GM12873 (cell line): Measurements from ENCODE around the gene NUDCD3.

Experiments used
- TF ChIP-seq, protein P1 (sequence below): IDR thresholded peaks from 2 replicates; pipeline ENCODE4 v1.5.1; 2012; ENCODE audit warnings: low read depth, mild to moderate bottlenecking, moderate library complexity, low read length, control low read depth; ENCODE audit not compliant: insufficient read depth; ENCODE audit errors: missing control alignments

Gene NUDCD3

GRCh38 chr7:44486001-44486400, 4.5 kb downstream of the NUDCD3 start:
- TF ChIP-seq, protein P1, sequence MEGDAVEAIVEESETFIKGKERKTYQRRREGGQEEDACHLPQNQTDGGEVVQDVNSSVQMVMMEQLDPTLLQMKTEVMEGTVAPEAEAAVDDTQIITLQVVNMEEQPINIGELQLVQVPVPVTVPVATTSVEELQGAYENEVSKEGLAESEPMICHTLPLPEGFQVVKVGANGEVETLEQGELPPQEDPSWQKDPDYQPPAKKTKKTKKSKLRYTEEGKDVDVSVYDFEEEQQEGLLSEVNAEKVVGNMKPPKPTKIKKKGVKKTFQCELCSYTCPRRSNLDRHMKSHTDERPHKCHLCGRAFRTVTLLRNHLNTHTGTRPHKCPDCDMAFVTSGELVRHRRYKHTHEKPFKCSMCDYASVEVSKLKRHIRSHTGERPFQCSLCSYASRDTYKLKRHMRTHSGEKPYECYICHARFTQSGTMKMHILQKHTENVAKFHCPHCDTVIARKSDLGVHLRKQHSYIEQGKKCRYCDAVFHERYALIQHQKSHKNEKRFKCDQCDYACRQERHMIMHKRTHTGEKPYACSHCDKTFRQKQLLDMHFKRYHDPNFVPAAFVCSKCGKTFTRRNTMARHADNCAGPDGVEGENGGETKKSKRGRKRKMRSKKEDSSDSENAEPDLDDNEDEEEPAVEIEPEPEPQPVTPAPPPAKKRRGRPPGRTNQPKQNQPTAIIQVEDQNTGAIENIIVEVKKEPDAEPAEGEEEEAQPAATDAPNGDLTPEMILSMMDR: no peak

DNA sequence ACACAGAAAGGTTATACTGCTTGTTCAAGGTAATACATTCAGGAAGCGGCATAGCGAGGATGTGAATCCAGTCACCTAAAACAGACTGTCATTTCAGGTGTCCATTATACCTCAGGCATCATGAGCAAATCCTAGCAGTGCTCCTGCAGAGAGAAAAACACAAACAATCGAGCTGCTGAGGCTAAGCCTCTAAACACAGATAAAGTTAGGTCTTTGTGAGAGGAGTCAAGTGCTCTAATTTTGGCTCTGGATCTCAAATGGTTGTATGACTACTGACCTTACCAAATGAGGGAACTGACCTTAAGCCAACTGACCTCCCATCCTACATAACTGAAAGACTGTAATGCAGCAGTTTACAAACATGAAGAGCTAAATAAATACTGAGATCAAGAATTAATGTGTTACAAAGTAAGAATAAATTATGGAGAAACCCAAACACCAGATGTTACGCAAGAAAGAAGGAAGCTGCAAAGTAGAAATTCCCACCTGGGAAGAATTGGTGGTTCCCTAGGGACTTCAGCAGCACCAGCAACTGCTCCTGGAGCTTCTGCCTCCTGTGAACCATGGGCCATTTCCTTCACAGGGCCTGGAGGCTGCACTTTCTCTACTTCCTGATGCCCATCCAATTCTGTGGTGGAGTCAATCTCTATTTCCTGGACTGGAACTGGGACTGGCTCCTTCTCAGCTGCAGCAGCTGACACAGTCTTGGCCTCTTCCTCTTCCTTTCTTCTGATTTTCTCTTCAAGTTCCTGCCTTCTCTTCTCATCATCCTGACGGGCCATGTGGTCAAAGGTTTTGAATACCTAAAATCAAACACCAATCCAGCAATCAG, 5.8 kb downstream of the NUDCD3 start:
- TF ChIP-seq, protein P1: no peak

DNA sequence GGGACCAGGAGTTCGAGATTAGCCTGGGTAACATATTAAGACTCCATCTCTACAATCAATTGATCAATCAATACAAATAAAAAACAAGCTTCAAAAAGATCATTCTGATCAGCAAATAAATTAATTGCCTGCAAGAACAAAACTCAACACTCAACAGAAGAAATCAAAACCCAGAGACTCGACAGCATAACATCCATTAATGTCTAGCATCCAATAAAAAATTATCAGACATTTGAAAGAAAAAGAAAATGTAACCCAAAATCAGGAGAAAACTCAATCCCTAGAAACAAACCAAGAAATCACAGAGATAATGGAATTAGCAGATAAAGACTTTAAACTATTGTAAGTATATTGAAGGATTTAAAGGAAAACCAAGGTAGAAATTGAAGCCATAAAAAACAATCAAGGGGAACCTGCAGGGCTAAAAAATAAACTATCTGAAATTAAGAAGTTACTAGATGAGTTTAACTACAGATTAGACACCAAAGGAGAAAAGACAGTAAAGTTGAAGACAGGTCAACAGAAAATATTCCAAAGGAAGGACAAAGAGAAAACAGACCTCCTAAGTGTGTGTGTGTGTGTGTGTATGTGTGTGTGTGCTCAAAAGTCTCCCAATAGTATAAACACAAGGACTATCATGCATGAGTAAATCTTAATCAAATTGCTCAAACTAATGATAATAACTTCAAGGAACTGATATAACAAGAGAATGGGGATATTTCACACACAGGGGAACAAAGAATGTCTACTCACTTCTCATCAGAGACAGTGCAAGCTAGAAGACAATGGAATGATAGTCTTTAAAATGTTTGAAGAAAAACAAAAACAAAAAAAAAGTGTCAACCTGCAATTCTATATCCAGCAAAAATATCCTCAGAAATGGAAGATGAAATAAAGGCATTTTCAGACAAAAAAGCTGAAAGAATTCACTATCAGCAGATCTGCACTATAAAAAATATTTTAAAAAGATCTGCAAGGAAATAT, 7.7 kb downstream of the NUDCD3 start:
- TF ChIP-seq, protein P1: no peak

DNA sequence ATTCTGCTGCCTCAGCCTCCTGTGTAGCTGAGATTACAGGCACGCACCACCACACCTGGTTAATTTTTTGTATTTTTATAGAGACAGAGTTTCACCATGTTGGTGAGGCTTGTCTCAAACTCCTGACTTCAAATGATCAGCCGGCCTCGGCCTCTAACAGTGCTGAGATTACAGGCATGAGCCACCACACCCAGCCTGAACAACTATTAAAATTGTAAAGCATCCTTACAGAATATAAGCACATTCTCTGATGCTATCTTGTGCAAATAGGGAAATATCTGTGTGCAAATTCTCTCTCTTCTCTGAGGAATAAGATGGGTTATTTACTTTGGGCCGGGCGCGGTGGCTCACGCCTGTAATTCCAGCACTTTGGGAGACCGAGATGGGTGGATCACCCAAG, 12.5 kb downstream of the NUDCD3 start:
- TF ChIP-seq, protein P1: no peak

GRCh38 chr7:44477063-44477830, 13.2 kb downstream of the NUDCD3 start:
- TF ChIP-seq, protein P1: peak; percentile 99

DNA sequence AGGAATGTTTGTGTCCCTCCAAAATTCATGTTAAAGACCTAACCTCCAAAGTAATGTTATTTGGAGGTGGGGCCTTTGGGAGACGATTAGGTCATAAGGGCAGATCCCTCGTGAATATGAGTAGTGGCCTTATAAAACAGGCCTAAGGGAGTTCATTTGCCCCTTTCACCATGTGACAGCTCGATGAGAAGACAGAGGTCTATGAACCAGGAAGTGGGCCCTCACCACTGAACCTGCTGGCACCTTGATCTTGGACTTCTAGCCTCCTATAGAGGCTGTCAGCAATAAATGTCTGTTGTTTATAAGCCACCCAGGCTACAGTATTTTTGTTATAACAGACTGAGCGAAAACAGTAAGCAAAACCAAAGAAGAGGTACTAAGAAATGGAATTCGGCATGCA, 14.1 kb downstream of the NUDCD3 start:
- TF ChIP-seq, protein P1: no peak
